22Rv1 (cell line): ENCODE results near the gene WNK2.

Source experiments
- CTCF ChIP-seq: fragments of 450-650 bp; IDR thresholded peaks from 2 replicates; pipeline ENCODE4 v1.5.1; 2017; ENCODE audit warnings: mild to moderate bottlenecking
- ZFX ChIP-seq: fragments of 450-650 bp; IDR thresholded peaks from 2 replicates; pipeline ENCODE4 v1.6.1; 2017; ENCODE audit warnings: antibody characterized with exemption, borderline replicate concordance

GRCh38 chr9:93185266-93186214, 1.6 kb downstream of the WNK2 start:
- no peak for TF ChIP-seq CTCF
- TF ChIP-seq ZFX, result no peak
